ENCODE measurements around the gene UBFD1. TPM values are rescaled to one million over a fixed set of nuclear protein-coding genes. Genes with fewer than 3 reads are reported as not detected.
A peak's percentile ranks its signal among the peaks of the same experiment; 100 is the strongest.
"Not testable (repeated sequence)": the region's sequence is repeated elsewhere in the genome, so short reads cannot be mapped to it uniquely, and the experiment has no call there.

The UBFD1 gene
- polyA plus RNA-seq, 1 donor from 2014 or later, result 12.4 TPM

- Mint-ChIP-seq H3K4me1 (no peaks in the 10 kb centered on the region), H3K27me3 (no peaks in the 10 kb centered on the region), H3K9me3 (no peaks in the 10 kb centered on the region), H3K36me3 (peaks cover 3% of the 10 kb centered on the region), H3K4me3 (no peak overlapping the region), H3K27ac (no peak overlapping the region)
Observed at GRCh38 chr16:23538919-23539278, 18.6 kb upstream of the UBFD1 start.

- Mint-ChIP-seq H3K27me3 (no peaks in the 10 kb centered on the region), H3K4me3 (no peak overlapping the region), H3K4me1 (no peaks in the 10 kb centered on the region), H3K9me3 (no peaks in the 10 kb centered on the region), H3K27ac (no peak overlapping the region), H3K36me3 (peaks cover 3% of the 10 kb centered on the region)
Observed at GRCh38 chr16:23539984-23540816, 17.3 kb upstream of the UBFD1 start.

GRCh38 chr16:23540817-23541178 lies 16.7 kb upstream of the UBFD1 start:
- not testable (repeated sequence) for H3K27me3 Mint-ChIP-seq, H3K27ac Mint-ChIP-seq, H3K4me1 Mint-ChIP-seq, H3K36me3 Mint-ChIP-seq, H3K4me3 Mint-ChIP-seq, H3K9me3 Mint-ChIP-seq

GRCh38 chr16:23544436-23544835 lies 13.1 kb upstream of the UBFD1 start:
- peaks cover 0 to 2% (median 0%) of the 10 kb centered on the region in 3 donors for H3K4me1 Mint-ChIP-seq
- H3K36me3 Mint-ChIP-seq, result peaks cover 6% of the 10 kb centered on the region
- H3K9me3 Mint-ChIP-seq, result no peaks in the 10 kb centered on the region
- H3K27ac Mint-ChIP-seq, result no peak overlapping the region
- H3K27me3 Mint-ChIP-seq, result no peaks in the 10 kb centered on the region
- no peak overlapping the region for H3K4me3 Mint-ChIP-seq

GRCh38 chr16:23549938-23550337 lies 7.6 kb upstream of the UBFD1 start:
- peak overlapping the region in 1 of 4 donors; percentile 45 for H3K4me3 Mint-ChIP-seq
- H3K4me1 Mint-ChIP-seq, result peaks cover 3 to 8% (median 3%) of the 10 kb centered on the region in 3 donors
- H3K9me3 Mint-ChIP-seq, result no peaks in the 10 kb centered on the region
- no peaks in the 10 kb centered on the region for H3K27me3 Mint-ChIP-seq
- H3K36me3 Mint-ChIP-seq, result peaks cover 9% of the 10 kb centered on the region
- H3K27ac Mint-ChIP-seq, result peak overlapping the region in 1 of 3 donors; percentile 43

GRCh38 chr16:23552161-23552560 lies 5.4 kb upstream of the UBFD1 start:
- Mint-ChIP-seq H3K36me3 (peaks cover 3% of the 10 kb centered on the region), H3K4me1 (peaks cover 9 to 23% (median 10%) of the 10 kb centered on the region in 3 donors), H3K27me3 (no peaks in the 10 kb centered on the region), H3K27ac (no peak overlapping the region), H3K9me3 (no peaks in the 10 kb centered on the region), H3K4me3 (no peak overlapping the region)

GRCh38 chr16:23554536-23554935 lies 3.0 kb upstream of the UBFD1 start:
- H3K4me3 Mint-ChIP-seq, result peak overlapping the region in 1 of 4 donors; percentile 99
- no peaks in the 10 kb centered on the region for H3K27me3 Mint-ChIP-seq
- H3K27ac Mint-ChIP-seq, result peak overlapping the region in 1 of 3 donors; percentile 31
- H3K4me1 Mint-ChIP-seq, result peaks cover 9 to 30% (median 15%) of the 10 kb centered on the region in 3 donors
- H3K9me3 Mint-ChIP-seq, result no peaks in the 10 kb centered on the region
- peaks cover 3% of the 10 kb centered on the region for H3K36me3 Mint-ChIP-seq

GRCh38 chr16:23557779-23558702 lies 514 bp downstream of the UBFD1 start:
- Mint-ChIP-seq H3K4me1 (peaks cover 8 to 35% (median 22%) of the 10 kb centered on the region in 3 donors), H3K36me3 (no peaks in the 10 kb centered on the region), H3K9me3 (no peaks in the 10 kb centered on the region), H3K27me3 (no peaks in the 10 kb centered on the region), H3K4me3 (peak overlapping the region; percentile 93 to 99 (median 96)), H3K27ac (peak overlapping the region; percentile 92 to 98 (median 96))

- H3K27ac Mint-ChIP-seq, result no peak overlapping the region
- H3K27me3 Mint-ChIP-seq, result no peaks in the 10 kb centered on the region
- peaks cover 5 to 19% (median 14%) of the 10 kb centered on the region in 3 donors for H3K4me1 Mint-ChIP-seq
- H3K9me3 Mint-ChIP-seq, result no peaks in the 10 kb centered on the region
- H3K4me3 Mint-ChIP-seq, result no peak overlapping the region
- peaks cover 2% of the 10 kb centered on the region for H3K36me3 Mint-ChIP-seq
Observed at GRCh38 chr16:23561586-23561985, 4.1 kb downstream of the UBFD1 start.

GRCh38 chr16:23562505-23562904 lies 5.0 kb downstream of the UBFD1 start:
- peak overlapping the region in 1 of 3 donors; percentile 65 for H3K27ac Mint-ChIP-seq
- peaks cover 4 to 12% (median 11%) of the 10 kb centered on the region in 3 donors for H3K4me1 Mint-ChIP-seq
- peak overlapping the region in 1 of 4 donors; percentile 65 for H3K4me3 Mint-ChIP-seq
- peaks cover 2% of the 10 kb centered on the region for H3K36me3 Mint-ChIP-seq
- H3K27me3 Mint-ChIP-seq, result no peaks in the 10 kb centered on the region
- no peaks in the 10 kb centered on the region for H3K9me3 Mint-ChIP-seq

- Mint-ChIP-seq H3K27me3 (no peaks in the 10 kb centered on the region), H3K4me1 (peaks cover 4 to 12% (median 11%) of the 10 kb centered on the region in 3 donors), H3K4me3 (peak overlapping the region in 1 of 4 donors; percentile 3), H3K9me3 (no peaks in the 10 kb centered on the region), H3K36me3 (peaks cover 2% of the 10 kb centered on the region), H3K27ac (peak overlapping the region in 1 of 3 donors; percentile 9)
Observed at GRCh38 chr16:23563186-23563585, 5.7 kb downstream of the UBFD1 start.

GRCh38 chr16:23564575-23565363 lies 7.2 kb downstream of the UBFD1 start:
- peak overlapping the region in 1 of 3 donors; percentile 59 for H3K27ac Mint-ChIP-seq
- no peaks in the 10 kb centered on the region for H3K27me3 Mint-ChIP-seq
- peaks cover 6 to 7% (median 7%) of the 10 kb centered on the region in 3 donors for H3K4me1 Mint-ChIP-seq
- H3K4me3 Mint-ChIP-seq, result no peak overlapping the region
- H3K9me3 Mint-ChIP-seq, result no peaks in the 10 kb centered on the region
- peaks cover 4% of the 10 kb centered on the region for H3K36me3 Mint-ChIP-seq

- Mint-ChIP-seq H3K36me3 (peaks cover 10% of the 10 kb centered on the region), H3K4me1 (peaks cover 17 to 18% (median 17%) of the 10 kb centered on the region in 3 donors), H3K9me3 (no peaks in the 10 kb centered on the region), H3K4me3 (no peak overlapping the region), H3K27me3 (no peaks in the 10 kb centered on the region), H3K27ac (no peak overlapping the region)
Observed at GRCh38 chr16:23566724-23567123, 9.2 kb downstream of the UBFD1 start.

GRCh38 chr16:23567602-23568001 lies 10.1 kb downstream of the UBFD1 start:
- H3K4me3 Mint-ChIP-seq, result no peak overlapping the region
- no peaks in the 10 kb centered on the region for H3K27me3 Mint-ChIP-seq
- no peaks in the 10 kb centered on the region for H3K9me3 Mint-ChIP-seq
- peaks cover 10% of the 10 kb centered on the region for H3K36me3 Mint-ChIP-seq
- H3K4me1 Mint-ChIP-seq, result peaks cover 20 to 22% (median 20%) of the 10 kb centered on the region in 3 donors
- no peak overlapping the region for H3K27ac Mint-ChIP-seq

Data from IgD-negative memory B cell (primary cell).